ENCODE results near the gene IGF2R. TPM values are rescaled to one million over a fixed set of nuclear protein-coding genes. Genes with fewer than 3 reads are reported as not detected.

IGF2R gene
- total RNA-seq, 1 experiment from 2014 or later = 127 TPM

DNA sequence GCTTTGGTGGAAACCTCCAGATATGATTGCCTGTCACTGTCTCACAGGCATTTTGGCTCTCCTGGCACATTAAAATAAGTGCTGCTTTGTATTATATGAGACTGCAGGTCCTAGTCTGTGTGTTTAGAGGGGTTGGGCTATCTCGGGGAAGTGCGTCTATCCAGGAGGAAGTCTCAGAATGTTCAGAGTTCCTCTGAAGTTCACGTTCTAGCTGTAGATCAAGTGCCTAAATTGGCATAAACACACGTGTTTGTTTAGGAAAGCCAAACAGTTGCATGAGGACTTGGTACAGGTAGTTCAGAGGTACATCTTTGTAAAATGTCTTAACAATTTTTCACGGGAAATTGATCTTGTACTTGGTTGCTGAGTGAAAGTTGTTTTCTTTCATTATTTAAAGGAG lies 116.3 kb downstream of the IGF2R start:
- TF ChIP-seq, protein P1, sequence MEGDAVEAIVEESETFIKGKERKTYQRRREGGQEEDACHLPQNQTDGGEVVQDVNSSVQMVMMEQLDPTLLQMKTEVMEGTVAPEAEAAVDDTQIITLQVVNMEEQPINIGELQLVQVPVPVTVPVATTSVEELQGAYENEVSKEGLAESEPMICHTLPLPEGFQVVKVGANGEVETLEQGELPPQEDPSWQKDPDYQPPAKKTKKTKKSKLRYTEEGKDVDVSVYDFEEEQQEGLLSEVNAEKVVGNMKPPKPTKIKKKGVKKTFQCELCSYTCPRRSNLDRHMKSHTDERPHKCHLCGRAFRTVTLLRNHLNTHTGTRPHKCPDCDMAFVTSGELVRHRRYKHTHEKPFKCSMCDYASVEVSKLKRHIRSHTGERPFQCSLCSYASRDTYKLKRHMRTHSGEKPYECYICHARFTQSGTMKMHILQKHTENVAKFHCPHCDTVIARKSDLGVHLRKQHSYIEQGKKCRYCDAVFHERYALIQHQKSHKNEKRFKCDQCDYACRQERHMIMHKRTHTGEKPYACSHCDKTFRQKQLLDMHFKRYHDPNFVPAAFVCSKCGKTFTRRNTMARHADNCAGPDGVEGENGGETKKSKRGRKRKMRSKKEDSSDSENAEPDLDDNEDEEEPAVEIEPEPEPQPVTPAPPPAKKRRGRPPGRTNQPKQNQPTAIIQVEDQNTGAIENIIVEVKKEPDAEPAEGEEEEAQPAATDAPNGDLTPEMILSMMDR (IDR thresholded peaks at IDR 0.05; ENCODE audit: unreplicated experiment) = no peak
- H3K27me3 Mint-ChIP-seq (ENCODE audit: unreplicated experiment) = no peaks in the 10 kb centered on the region
- H3K4me3 Mint-ChIP-seq (ENCODE audit: low read depth, unreplicated experiment) = no peak overlapping the region
- peaks cover 11% of the 10 kb centered on the region for H3K4me1 Mint-ChIP-seq (ENCODE audit: low read depth, unreplicated experiment)
- BruUV-seq (replicated peaks) = no TSS peak
- H3K36me3 Mint-ChIP-seq (ENCODE audit: insufficient read depth, unreplicated experiment) = peaks cover 26% of the 10 kb centered on the region
- no peak overlapping the region for H3K27ac Mint-ChIP-seq (ENCODE audit: unreplicated experiment)
- DNase-seq = no peak
- no peaks in the 10 kb centered on the region for H3K9me3 Mint-ChIP-seq (ENCODE audit: low read depth, unreplicated experiment)
- intact Hi-C loops (cut with micrococcal nuclease; ENCODE audit: unreplicated experiment) = no loop called here
- CTCF ChIA-PET = no interaction called here

DNA sequence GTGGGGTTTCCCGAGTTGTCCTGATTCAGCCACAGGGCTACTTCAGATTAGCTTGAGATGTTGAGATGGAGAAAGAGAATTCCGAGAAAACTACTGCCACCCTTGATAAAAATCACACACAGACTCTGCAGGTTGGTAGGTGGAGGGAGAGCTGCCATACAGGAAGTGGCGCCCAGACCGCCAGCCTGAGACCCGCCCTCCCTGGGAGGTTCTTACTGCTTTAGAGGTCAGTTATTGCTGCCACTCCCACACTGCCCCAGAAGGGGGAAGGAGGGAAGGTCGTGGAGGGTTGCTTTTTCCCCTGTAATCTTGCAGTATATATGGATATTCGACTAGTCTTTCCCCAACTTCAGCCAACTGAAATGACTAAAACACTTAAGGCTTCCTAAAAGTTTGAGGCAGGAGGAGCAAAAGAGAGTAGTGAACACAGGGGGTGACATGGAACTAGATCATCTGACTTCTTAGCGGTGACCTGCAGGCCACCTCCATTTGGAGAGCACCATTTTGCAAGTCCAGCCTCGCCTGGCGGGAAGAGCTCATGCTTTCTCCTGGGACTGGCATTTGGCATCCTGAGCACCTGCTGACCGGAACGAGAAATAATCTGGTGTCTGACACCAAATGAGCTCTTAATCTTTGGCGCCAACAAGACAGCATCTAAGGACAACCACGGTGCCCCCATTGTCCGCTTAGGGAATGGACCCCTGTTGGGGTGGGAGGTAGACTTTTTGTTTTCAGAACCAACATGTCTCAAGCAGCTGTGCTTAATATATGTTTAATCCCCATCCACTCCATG lies 117.0 kb downstream of the IGF2R start:
- intact Hi-C loops (cut with micrococcal nuclease; ENCODE audit: unreplicated experiment) = no loop called here
- Mint-ChIP-seq H3K4me3 (ENCODE audit: low read depth, unreplicated experiment) (no peak overlapping the region), H3K27me3 (ENCODE audit: unreplicated experiment) (no peaks in the 10 kb centered on the region), H3K27ac (ENCODE audit: unreplicated experiment) (no peak overlapping the region), H3K36me3 (ENCODE audit: insufficient read depth, unreplicated experiment) (peaks cover 19% of the 10 kb centered on the region), H3K9me3 (ENCODE audit: low read depth, unreplicated experiment) (no peaks in the 10 kb centered on the region), H3K4me1 (ENCODE audit: low read depth, unreplicated experiment) (peaks cover 6% of the 10 kb centered on the region)
- DNase-seq = no peak
- TF ChIP-seq, protein P1 (IDR thresholded peaks at IDR 0.05; ENCODE audit: unreplicated experiment) = no peak
- CTCF ChIA-PET = no interaction called here
- no TSS peak for BruUV-seq (replicated peaks)

DNA sequence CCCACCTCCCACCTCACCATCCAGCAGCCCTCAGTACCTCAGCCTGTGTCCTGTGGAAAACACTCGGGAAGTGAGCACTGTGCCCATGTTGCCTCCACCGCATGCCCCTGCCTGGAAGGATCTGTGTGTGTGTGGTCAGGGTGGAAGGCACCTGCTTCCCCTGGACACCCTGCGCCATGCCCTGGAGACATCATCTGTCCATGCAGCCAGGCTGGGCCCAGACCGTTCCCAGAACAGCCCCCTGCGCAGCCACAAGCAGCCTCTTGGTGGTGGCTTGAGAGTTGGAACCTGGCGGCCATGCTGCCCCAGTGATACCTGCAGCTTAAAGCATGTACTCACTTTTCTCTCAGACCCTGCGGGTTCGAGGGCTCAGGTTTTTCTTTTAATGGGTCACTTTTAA lies 117.9 kb downstream of the IGF2R start:
- DNase-seq = no peak
- intact Hi-C loops (cut with micrococcal nuclease; ENCODE audit: unreplicated experiment) = no loop called here
- Mint-ChIP-seq H3K36me3 (ENCODE audit: insufficient read depth, unreplicated experiment) (peaks cover 15% of the 10 kb centered on the region), H3K9me3 (ENCODE audit: low read depth, unreplicated experiment) (no peaks in the 10 kb centered on the region), H3K4me3 (ENCODE audit: low read depth, unreplicated experiment) (no peak overlapping the region), H3K27me3 (ENCODE audit: unreplicated experiment) (no peaks in the 10 kb centered on the region), H3K4me1 (ENCODE audit: low read depth, unreplicated experiment) (no peaks in the 10 kb centered on the region), H3K27ac (ENCODE audit: unreplicated experiment) (no peak overlapping the region)
- CTCF ChIA-PET = no interaction called here
- no TSS peak for BruUV-seq (replicated peaks)
- TF ChIP-seq, protein P1 (IDR thresholded peaks at IDR 0.05; ENCODE audit: unreplicated experiment) = no peak

DNA sequence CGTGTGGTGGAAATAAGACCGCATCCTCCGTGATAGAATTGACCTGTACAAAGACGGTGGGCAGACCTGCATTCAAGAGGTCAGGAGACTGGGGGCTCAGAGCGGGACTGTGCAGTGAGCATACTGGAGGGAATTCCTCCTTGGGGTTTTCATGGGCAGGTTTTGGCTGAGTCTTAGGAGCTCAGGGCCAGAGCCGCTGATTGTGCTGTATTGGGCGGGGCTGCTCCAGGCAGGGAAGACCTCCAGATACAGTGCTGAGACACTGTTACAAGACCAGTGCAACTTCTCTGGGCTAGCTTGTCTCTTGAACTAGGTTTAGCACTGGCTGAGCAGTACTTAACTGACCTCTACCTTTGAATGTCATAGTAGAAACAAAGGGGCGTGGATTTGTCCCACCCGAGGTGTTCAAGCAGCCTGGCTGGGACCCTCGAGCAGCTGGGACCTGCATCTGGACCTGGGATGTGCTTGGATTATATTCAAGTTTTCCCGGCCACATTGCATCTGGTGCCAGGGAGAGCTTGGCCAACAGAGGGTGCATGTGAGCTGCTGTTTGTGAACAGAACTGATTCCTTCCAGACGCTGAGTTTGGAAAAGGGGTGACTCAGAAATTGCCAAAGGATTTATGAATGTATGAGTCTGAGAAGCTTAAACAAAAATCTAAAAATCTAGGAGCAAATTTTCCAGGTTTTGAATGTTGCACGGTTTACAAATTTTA lies 119.3 kb downstream of the IGF2R start:
- Mint-ChIP-seq H3K36me3 (ENCODE audit: insufficient read depth, unreplicated experiment) (peaks cover 19% of the 10 kb centered on the region), H3K4me3 (ENCODE audit: low read depth, unreplicated experiment) (no peak overlapping the region), H3K4me1 (ENCODE audit: low read depth, unreplicated experiment) (no peaks in the 10 kb centered on the region), H3K9me3 (ENCODE audit: low read depth, unreplicated experiment) (no peaks in the 10 kb centered on the region), H3K27me3 (ENCODE audit: unreplicated experiment) (no peaks in the 10 kb centered on the region), H3K27ac (ENCODE audit: unreplicated experiment) (no peak overlapping the region)
- peak; percentile 56 for DNase-seq
- CTCF ChIA-PET = interaction anchor here (0.6 to 1.7 kb wide), 6 partner anchors 50 to 446 kb away, joined by 3 to 11 read pairs (median 6); no protein-coding TSS in a partner anchor
- TF ChIP-seq, protein P1 (IDR thresholded peaks at IDR 0.05; ENCODE audit: unreplicated experiment) = peak; percentile 73
- no TSS peak for BruUV-seq (replicated peaks)
- intact Hi-C loops (cut with micrococcal nuclease; ENCODE audit: unreplicated experiment) = loop anchor here (1.0 to 2.0 kb wide), 2 partner anchors 368 to 445 kb away; no protein-coding TSS in a partner anchor

Data from Calu3 (cell line).